Peyer's patch (tissue), 4 donors: ENCODE measurements around the gene EMILIN3.

Experiments
- CTCF ChIP-seq, 6 experiments: fragments of 450-650 bp in 4 of 6; fragments of 200-600 bp in 2 of 6; sonication (generic) in 1 of 6; IDR thresholded peaks; one replicate each; pipeline ENCODE4 v1.5.1; 2017 to 2019; ENCODE audit warnings: antibody characterized with exemption in 6 of 6, mild to moderate bottlenecking in 3 of 6, moderate library complexity in 1 of 6
- POLR2A ChIP-seq, 2 donors: fragments of 450-650 bp; IDR thresholded peaks; one replicate each; pipeline ENCODE4 v1.5.1; 2017; ENCODE audit warnings: antibody characterized with exemption in 2 of 2, mild to moderate bottlenecking in 2 of 2, moderate library complexity in 2 of 2

GRCh38 chr20:41317546-41318270 lies 48.9 kb downstream of the EMILIN3 start, which contains the start of gene ZHX3:
- no peak for TF ChIP-seq CTCF (IDR thresholded peaks at IDR 0.05)
- TF ChIP-seq POLR2A (IDR thresholded peaks at IDR 0.05): peak; percentile 50 to 81
